Coronary artery (tissue), 2 donors: ENCODE data around the gene OIP5.

Experiments
- DNase-seq: peaks from one replicate; pipeline ENCODE4 v3.0.0-alpha.2; 2017; ENCODE audit warnings: low spot score
- H3K27ac ChIP-seq, 2 donors: fragments of 200-600 bp; sonication (generic); one replicate each; pipeline ENCODE4 v1.5.1; 2016 to 2019
- H3K4me3 ChIP-seq: fragments of 200-600 bp; sonication (generic); 2 replicates; pipeline ENCODE4 v1.5.1; 2016; ENCODE audit warnings: mild to moderate bottlenecking, moderate library complexity
- CTCF ChIP-seq: fragments of 200-600 bp; sonication (generic); IDR thresholded peaks from one replicate; pipeline ENCODE4 v1.5.1; 2019; ENCODE audit warnings: antibody characterized with exemption

The OIP5 gene

GRCh38 chr15:41341519-41341918 is 9.1 kb upstream of the OIP5 start:
- H3K4me3 ChIP-seq = no peak overlapping the region
- H3K27ac ChIP-seq = no peak overlapping the region
- TF ChIP-seq CTCF = no peak
- DNase-seq = no peak

DNA sequence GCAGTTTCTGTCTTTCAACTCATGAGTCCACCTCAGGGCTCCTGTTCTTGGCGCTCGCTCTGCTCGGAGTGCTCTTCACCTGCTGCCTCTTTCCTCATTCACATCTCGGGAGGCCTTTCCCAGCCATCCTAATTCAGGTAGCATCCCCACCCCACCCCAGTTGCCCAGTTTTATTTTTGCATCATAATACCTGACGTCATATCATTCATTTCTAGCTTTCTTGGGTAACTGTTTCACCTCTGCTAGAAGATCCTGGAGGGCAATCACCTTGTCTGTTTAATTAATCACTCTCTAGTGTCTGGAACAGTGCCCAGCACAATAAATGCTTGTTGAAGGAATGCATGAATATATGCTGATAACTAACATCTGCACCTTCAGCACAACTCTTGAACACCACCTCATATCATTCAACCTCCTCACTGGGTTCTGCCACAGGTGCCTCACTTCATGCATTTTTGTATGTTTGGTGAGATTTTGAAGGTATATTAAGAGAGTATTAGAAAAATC is 7.9 kb upstream of the OIP5 start:
- Histone ChIP-seq H3K4me3 (no peak overlapping the region), H3K27ac (no peak overlapping the region)
- no peak for TF ChIP-seq CTCF
- no peak for DNase-seq

DNA sequence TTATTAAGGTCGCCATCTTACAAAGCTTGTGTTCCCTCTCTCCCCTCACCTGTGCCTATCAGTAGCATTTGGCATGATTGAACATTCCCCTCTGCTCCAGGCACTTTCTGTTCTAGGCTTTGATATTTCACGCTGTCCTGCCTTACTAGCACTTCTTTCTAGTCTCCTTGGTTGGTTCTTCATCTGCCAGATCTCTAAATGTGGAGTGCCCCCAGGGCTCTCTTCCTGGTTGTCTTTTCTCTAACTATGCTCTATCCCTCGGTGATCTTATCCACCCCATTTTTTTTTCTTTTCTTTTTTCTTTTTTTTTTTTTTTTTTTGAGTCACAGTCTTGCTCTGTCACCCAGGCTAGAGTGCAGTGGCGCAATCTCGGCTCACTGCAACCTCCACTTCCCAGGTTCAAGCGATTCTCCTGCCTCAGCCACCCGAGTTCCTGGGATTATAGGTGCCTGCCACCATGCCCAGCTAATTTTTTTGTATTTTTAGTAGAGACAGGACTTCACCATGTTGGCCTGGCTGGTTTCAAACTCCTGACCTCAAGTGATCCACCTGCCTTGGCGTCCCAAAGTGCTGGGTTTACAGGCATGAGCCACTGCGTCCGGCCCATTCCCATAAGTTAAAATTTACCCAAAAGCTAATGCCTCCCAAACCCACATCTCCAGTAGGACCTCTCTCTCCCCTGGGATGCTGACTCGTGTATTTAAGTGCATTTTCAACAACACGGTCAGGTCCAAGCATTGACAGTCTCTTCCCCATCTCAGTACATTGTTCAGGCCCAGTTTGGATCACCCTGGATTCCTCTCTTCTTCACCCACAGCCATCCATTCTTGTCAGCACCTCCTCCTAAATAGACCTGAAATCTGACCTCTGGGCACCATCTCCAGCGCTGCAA is 5.5 kb upstream of the OIP5 start:
- Histone ChIP-seq H3K4me3 (no peak overlapping the region), H3K27ac (no peak overlapping the region)
- peak; percentile 33 for DNase-seq
- TF ChIP-seq CTCF = no peak

GRCh38 chr15:41337047-41337446 is 4.7 kb upstream of the OIP5 start:
- no peak overlapping the region for H3K27ac ChIP-seq
- TF ChIP-seq CTCF = no peak
- DNase-seq = peak; percentile 46

DNA sequence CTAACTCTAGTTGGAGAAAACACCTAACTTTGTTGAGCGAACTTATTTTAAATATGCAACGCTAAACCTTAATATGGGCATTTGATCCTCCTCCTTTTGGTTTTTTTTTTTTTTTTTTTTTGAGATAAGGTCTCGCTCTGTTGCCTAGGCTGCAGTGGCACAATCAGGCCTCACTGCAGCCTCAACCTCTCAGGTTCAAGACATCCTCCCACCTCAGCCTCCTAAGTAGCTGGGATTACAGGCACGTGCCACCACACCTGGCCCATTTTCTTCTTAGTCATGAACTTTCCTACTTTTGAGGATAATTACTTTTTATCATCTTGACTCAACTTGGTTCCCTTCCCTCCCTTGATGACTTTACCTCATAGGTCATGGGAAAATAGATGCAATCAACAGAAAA is 4.2 kb upstream of the OIP5 start:
- Histone ChIP-seq H3K27ac (no peak overlapping the region), H3K4me3 (no peak overlapping the region)
- TF ChIP-seq CTCF = no peak
- DNase-seq = peak; percentile 3

More at GRCh38 chr15:41337047-41337446, 4.7 kb upstream of the OIP5 start:
- H3K4me3 ChIP-seq = no peak overlapping the region

- TF ChIP-seq CTCF = no peak
- Histone ChIP-seq H3K4me3 (no peak overlapping the region), H3K27ac (no peak overlapping the region)
- DNase-seq = peak; percentile 45
These were observed 2.1 kb upstream of the OIP5 start for GRCh38 chr15:41334293-41335120.
